SK-N-SH treated with all-trans-retinoic acid at 6 μM for 48 hours (cell line): ENCODE measurements around the gene FOSB.

Experiments
- ARNTL ChIP-seq: fragments of 450-650 bp; formaldehyde crosslinking; IDR thresholded peaks from 2 replicates; pipeline ENCODE4 v1.5.0; 2020; ENCODE audit warnings: low read depth, mild to moderate bottlenecking, moderate library complexity, borderline replicate concordance
- CREB5 ChIP-seq: fragments of 250-450 bp; sonication (Bioruptor Pico); IDR thresholded peaks from 2 replicates; pipeline ENCODE4 v1.5.1; 2020; ENCODE audit warnings: low read depth, mild to moderate bottlenecking, moderate library complexity
- GLIS3 ChIP-seq: fragments of 250-450 bp; sonication (Bioruptor Pico); IDR thresholded peaks from 2 replicates; pipeline ENCODE4 v1.5.0; 2020; ENCODE audit warnings: mild to moderate bottlenecking, moderate library complexity
- POU6F1 ChIP-seq: fragments of 250-450 bp; sonication (Bioruptor Pico); IDR thresholded peaks from 2 replicates; pipeline ENCODE4 v1.8.0; 2021; ENCODE audit warnings: low read depth, mild to moderate bottlenecking, moderate library complexity, borderline replicate concordance
- RARB ChIP-seq: fragments of 250-450 bp; sonication (Bioruptor Pico); IDR thresholded peaks from 2 replicates; pipeline ENCODE4 v1.8.0; 2021; ENCODE audit warnings: mild to moderate bottlenecking, moderate library complexity
- SNAI2 ChIP-seq: fragments of 250-450 bp; sonication (Bioruptor Pico); IDR thresholded peaks from 2 replicates; pipeline ENCODE4 v1.5.0; 2020; ENCODE audit warnings: mild to moderate bottlenecking, moderate library complexity
- TCF4 ChIP-seq: fragments of 250-450 bp; sonication (Bioruptor Pico); IDR thresholded peaks from 2 replicates; pipeline ENCODE4 v1.8.0; 2021; ENCODE audit warnings: mild to moderate bottlenecking, moderate library complexity, borderline replicate concordance
- ZFP30 ChIP-seq: fragments of 450-650 bp; formaldehyde crosslinking; IDR thresholded peaks from 2 replicates; pipeline ENCODE4 v1.5.0; 2022; ENCODE audit warnings: mild to moderate bottlenecking, moderate library complexity
- ZNF565 ChIP-seq: fragments of 450-650 bp; formaldehyde crosslinking; conservative IDR thresholded peaks from 2 replicates; pipeline ENCODE4 v1.5.0; 2020; ENCODE audit warnings: low read depth, mild to moderate bottlenecking, moderate library complexity
- ZNF70 ChIP-seq: fragments of 450-650 bp; formaldehyde crosslinking; IDR thresholded peaks from 2 replicates; pipeline ENCODE4 v1.5.0; 2020; ENCODE audit warnings: mild to moderate bottlenecking, moderate library complexity
- TF ChIP-seq, protein P1 (sequence below): fragments of 250-450 bp; sonication (Bioruptor Pico); IDR thresholded peaks from 2 replicates; pipeline ENCODE4 v1.8.0; 2020; ENCODE audit warnings: mild to moderate bottlenecking, moderate library complexity, borderline replicate concordance

DNA sequence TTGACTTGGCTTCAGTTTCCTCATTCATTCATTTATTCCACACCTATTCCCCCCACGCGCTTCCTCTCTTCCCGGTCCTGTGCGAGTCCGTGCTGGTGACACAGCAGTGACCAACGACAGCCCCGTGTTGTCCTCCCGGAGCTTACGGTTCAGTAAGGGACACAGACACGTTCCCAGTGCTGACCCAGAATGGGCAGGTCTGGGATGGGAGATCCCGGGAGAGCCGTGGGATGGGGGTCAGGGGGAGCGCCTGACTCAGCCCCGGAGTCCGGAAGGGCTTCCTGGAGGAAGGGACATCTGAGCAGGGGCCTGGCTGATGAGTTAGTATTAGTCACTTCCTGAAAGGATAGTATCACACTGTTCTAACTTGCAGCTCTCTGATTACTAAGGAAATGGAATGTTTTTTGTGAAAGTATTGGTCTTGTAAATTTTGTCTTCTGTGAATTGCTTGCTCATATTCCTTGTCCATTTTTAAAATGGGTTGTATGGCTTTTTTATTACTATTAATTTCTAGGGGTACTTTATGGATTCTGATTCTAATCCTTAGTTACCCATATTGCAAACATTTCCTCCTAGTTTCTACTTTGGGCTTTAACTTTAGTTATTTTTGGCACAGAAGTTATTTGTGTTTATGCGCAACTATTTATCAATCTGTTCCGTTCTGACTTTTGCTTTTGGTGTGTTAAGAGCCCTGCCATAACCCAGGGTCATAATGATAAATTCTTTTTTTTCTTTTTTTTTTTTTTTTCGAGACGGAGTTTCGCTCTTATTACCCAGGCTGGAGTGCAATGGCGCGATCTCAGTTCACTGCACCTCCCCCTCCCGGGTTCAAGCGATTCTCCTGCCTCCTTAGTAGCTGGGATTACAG lies 43.4 kb upstream of the FOSB start:
- TF ChIP-seq SNAI2 (CRISPR knock-in tag) (no peak), RARB (CRISPR knock-in tag) (no peak), GLIS3 (CRISPR knock-in tag) (no peak), CREB5 (CRISPR knock-in tag) (no peak), ZNF70 (CRISPR knock-in tag) (0 out of 2 replicates have a peak, but pooled peaks have one; percentile 5), POU6F1 (CRISPR knock-in tag) (0 out of 2 replicates have a peak, but pooled peaks have one; percentile 81), ARNTL (no peak), ZNF565 (CRISPR knock-in tag) (no peak), ZFP30 (CRISPR knock-in tag) (no peak), TCF4 (CRISPR knock-in tag) (no peak)
- TF ChIP-seq, protein P1, sequence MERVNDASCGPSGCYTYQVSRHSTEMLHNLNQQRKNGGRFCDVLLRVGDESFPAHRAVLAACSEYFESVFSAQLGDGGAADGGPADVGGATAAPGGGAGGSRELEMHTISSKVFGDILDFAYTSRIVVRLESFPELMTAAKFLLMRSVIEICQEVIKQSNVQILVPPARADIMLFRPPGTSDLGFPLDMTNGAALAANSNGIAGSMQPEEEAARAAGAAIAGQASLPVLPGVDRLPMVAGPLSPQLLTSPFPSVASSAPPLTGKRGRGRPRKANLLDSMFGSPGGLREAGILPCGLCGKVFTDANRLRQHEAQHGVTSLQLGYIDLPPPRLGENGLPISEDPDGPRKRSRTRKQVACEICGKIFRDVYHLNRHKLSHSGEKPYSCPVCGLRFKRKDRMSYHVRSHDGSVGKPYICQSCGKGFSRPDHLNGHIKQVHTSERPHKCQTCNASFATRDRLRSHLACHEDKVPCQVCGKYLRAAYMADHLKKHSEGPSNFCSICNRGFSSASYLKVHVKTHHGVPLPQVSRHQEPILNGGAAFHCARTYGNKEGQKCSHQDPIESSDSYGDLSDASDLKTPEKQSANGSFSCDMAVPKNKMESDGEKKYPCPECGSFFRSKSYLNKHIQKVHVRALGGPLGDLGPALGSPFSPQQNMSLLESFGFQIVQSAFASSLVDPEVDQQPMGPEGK (CRISPR knock-in tag) = peak; percentile 81; the same call in 1 of the 2 replicates
